Measurements from ENCODE around the gene TSPEAR.

TSPEAR gene

GRCh38 chr21:44720170-44720569 is 8.8 kb upstream of the TSPEAR start:
- ATAC-seq, result no peak
- DNase-seq, result no peak

- DNase-seq (no peak), ATAC-seq (no peak)
Observed at GRCh38 chr21:44718571-44718970, 7.2 kb upstream of the TSPEAR start.

- ATAC-seq (no peak), DNase-seq (no peak)
Observed at GRCh38 chr21:44718093-44718492, 6.7 kb upstream of the TSPEAR start.

- ATAC-seq (no peak), DNase-seq (no peak)
Observed at GRCh38 chr21:44716984-44717383, 5.6 kb upstream of the TSPEAR start.

- no peak for DNase-seq
- no peak for ATAC-seq
Observed at GRCh38 chr21:44714905-44715304, 3.5 kb upstream of the TSPEAR start.

GRCh38 chr21:44713846-44714245 is 2.5 kb upstream of the TSPEAR start:
- no peak for ATAC-seq
- no peak for DNase-seq

GRCh38 chr21:44713130-44713529 is 1.8 kb upstream of the TSPEAR start:
- DNase-seq (no peak), ATAC-seq (no peak)

- ATAC-seq (no peak), DNase-seq (no peak)
Observed at GRCh38 chr21:44712203-44713028, 1.0 kb upstream of the TSPEAR start.

GRCh38 chr21:44710756-44711326 is 531 bp downstream of the TSPEAR start:
- DNase-seq, result no peak
- no peak for ATAC-seq

GRCh38 chr21:44710294-44710665 is 1.1 kb downstream of the TSPEAR start:
- no peak for DNase-seq
- ATAC-seq, result no peak

GRCh38 chr21:44709426-44710293 is 1.7 kb downstream of the TSPEAR start:
- ATAC-seq (no peak), DNase-seq (no peak)

GRCh38 chr21:44708866-44709425 is 2.4 kb downstream of the TSPEAR start:
- no peak for DNase-seq
- ATAC-seq, result no peak

- DNase-seq, result no peak
- ATAC-seq, result no peak
Observed at GRCh38 chr21:44708213-44708865, 3.0 kb downstream of the TSPEAR start.

GRCh38 chr21:44706706-44707581 is 4.4 kb downstream of the TSPEAR start:
- no peak for ATAC-seq
- DNase-seq, result no peak

GRCh38 chr21:44706026-44706705 is 5.2 kb downstream of the TSPEAR start:
- no peak for DNase-seq
- no peak for ATAC-seq

- ATAC-seq (no peak), DNase-seq (no peak)
Observed at GRCh38 chr21:44704636-44705001, 6.8 kb downstream of the TSPEAR start.

GRCh38 chr21:44703731-44704635 is 7.4 kb downstream of the TSPEAR start:
- DNase-seq, result no peak
- ATAC-seq, result no peak

GRCh38 chr21:44702973-44703730 is 8.2 kb downstream of the TSPEAR start:
- DNase-seq, result no peak
- ATAC-seq, result no peak

Measured in stimulated activated naive CD8-positive, alpha-beta T cell treated with anti-CD3 and anti-CD28 coated beads, Interleukin-15, Interleukin-2, amounts not matched to agents 100 U/mL and 50 U/mL, for 24 hours (primary cell).